CD4-positive, alpha-beta T cell (primary cell): Measurements from ENCODE around the gene VIT. TPM values are rescaled to one million over a fixed set of nuclear protein-coding genes. Genes with fewer than 3 reads are reported as not detected.

Experiments used
- ATAC-seq: fragments of 200-7000 bp; cut with Tn5 transposase; one replicate; pipeline ENCODE4 v1.10.0; 2022; ENCODE audit warnings: mild to moderate bottlenecking; ENCODE audit not compliant: poor library complexity
- CTCF ChIA-PET: fragments of 350-600 bp; sonication (Branson Sonifier 250); formaldehyde crosslinking; loops from one replicate; lab custom pipeline; 2021; ENCODE audit warnings: antibody characterized with exemption, inconsistent platforms; lab: Charles Lee
- POLR2A ChIA-PET: fragments of 350-600 bp; sonication (Branson Sonifier 250); formaldehyde crosslinking; loops from one replicate; lab custom pipeline; 2021; ENCODE audit warnings: antibody characterized with exemption, inconsistent platforms; lab: Charles Lee
- DNase-seq, 14 experiments: peaks; one replicate each; pipeline ENCODE4 v3.0.0-alpha.2; 2013 to 2020; ENCODE audit warnings: mixed read lengths in 2 of 14
- H3K27ac ChIP-seq, 2 donors: one replicate each; pipeline versions ENCODE4 v1.5.1 to v1.7.0; 2013; ENCODE audit warnings: low read length in 2 of 2, low read depth in 1 of 2, mild to moderate bottlenecking in 1 of 2
- H3K27me3 ChIP-seq, 2 experiments: 1 replicate in 1 of 2; 2 replicates in 1 of 2; pipeline versions ENCODE4 v1.6.1 to v1.7.0; 2013; ENCODE audit warnings: low read length in 2 of 2, control low read depth in 1 of 2, mild to moderate bottlenecking in 1 of 2, moderate library complexity in 1 of 2; ENCODE audit not compliant: insufficient read depth in 2 of 2, control insufficient read depth in 1 of 2
- H3K36me3 ChIP-seq: one replicate; pipeline ENCODE4 v1.6.1; 2013; ENCODE audit warnings: low read length, control low read depth; ENCODE audit not compliant: insufficient read depth
- H3K4me1 ChIP-seq: one replicate; pipeline ENCODE4 v1.6.1; 2013; ENCODE audit warnings: low read length, control low read depth; ENCODE audit not compliant: insufficient read depth
- H3K4me3 ChIP-seq: one replicate; pipeline ENCODE4 v1.5.1; 2013; ENCODE audit warnings: mild to moderate bottlenecking, low read length, moderate library complexity
- H3K9me3 ChIP-seq, 2 experiments: 1 replicate in 1 of 2; 2 replicates in 1 of 2; pipeline versions ENCODE4 v1.6.1 to v1.7.0; 2013; ENCODE audit warnings: low read length in 2 of 2, mild to moderate bottlenecking in 2 of 2, control low read depth in 1 of 2, moderate library complexity in 1 of 2; ENCODE audit not compliant: control insufficient read depth in 1 of 2, insufficient read depth in 1 of 2
- H3K27ac Mint-ChIP-seq: one replicate; pipeline ENCODE4 v1.8.0; 2020; ENCODE audit warnings: mixed read lengths
- H3K27me3 Mint-ChIP-seq: one replicate; pipeline ENCODE4 v1.8.0; 2021; ENCODE audit warnings: mixed read lengths
- H3K36me3 Mint-ChIP-seq: one replicate; pipeline ENCODE4 v1.8.0; 2021; ENCODE audit warnings: low read depth, mixed read lengths
- H3K4me1 Mint-ChIP-seq: one replicate; pipeline ENCODE4 v1.8.0; 2021; ENCODE audit warnings: low read depth, mixed read lengths
- H3K4me3 Mint-ChIP-seq: one replicate; pipeline ENCODE4 v1.8.0; 2020; ENCODE audit warnings: mild to moderate bottlenecking, mixed read lengths
- H3K9me3 Mint-ChIP-seq: one replicate; pipeline ENCODE4 v1.8.0; 2020; ENCODE audit warnings: mixed read lengths
- intact Hi-C, 2 experiments: fragments of 100-400 bp; cut with DNase I in 1 of 2; cut with micrococcal nuclease in 1 of 2; formaldehyde crosslinking; loops; one replicate each; pipeline versions ENCODE4 v1.15.1 to v1.9.0; 2023 to 2025; cut with DNase I, micrococcal nuclease
- total RNA-seq, 174 experiments: library from RNA in 2 of 174; stranded (reverse) in 2 of 174; gene quantifications; one replicate each; pipeline ENCODE4 v1.2.3 and lab custom pipeline; 2021 to 2026
- TF ChIP-seq, protein P1 (sequence below): fragments of 200-600 bp; IDR thresholded peaks from one replicate; pipeline ENCODE4 v1.8.0; 2022; ENCODE audit warnings: antibody characterized with exemption, mild to moderate bottlenecking

The VIT gene
- total RNA-seq, 2 experiments from 2014 or later, result not detected

DNA sequence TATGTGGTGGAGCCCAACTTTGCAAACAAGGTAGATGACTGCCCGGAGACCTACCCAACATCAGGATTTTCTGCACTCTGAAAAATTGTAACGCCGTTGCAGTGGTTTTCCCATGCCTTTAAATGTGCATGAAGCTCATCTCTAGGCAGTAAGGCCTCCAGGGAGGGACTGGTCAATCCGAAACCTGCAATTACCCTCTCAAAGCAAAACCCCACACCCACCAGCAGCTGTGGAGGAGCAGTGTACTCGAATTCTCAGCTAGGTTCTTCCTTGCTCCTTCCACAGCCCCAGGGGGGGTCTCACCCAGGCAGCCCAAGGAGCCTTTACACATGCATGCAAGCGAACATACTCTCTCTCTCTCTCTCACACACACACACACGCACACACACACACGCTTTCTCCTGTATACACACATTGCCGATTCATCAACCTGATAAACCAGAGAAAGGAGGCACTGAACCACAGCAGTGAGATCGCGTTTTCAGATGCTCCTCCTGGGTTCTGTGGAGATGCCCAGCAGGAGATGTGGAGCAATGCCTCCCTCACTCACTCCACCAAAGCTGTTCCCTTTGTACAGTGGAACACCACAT lies 109.2 kb downstream of the VIT start:
- H3K27me3 ChIP-seq, result no peaks in the 10 kb centered on the region
- H3K27me3 Mint-ChIP-seq, result peaks cover 7% of the 10 kb centered on the region
- TF ChIP-seq, protein P1, sequence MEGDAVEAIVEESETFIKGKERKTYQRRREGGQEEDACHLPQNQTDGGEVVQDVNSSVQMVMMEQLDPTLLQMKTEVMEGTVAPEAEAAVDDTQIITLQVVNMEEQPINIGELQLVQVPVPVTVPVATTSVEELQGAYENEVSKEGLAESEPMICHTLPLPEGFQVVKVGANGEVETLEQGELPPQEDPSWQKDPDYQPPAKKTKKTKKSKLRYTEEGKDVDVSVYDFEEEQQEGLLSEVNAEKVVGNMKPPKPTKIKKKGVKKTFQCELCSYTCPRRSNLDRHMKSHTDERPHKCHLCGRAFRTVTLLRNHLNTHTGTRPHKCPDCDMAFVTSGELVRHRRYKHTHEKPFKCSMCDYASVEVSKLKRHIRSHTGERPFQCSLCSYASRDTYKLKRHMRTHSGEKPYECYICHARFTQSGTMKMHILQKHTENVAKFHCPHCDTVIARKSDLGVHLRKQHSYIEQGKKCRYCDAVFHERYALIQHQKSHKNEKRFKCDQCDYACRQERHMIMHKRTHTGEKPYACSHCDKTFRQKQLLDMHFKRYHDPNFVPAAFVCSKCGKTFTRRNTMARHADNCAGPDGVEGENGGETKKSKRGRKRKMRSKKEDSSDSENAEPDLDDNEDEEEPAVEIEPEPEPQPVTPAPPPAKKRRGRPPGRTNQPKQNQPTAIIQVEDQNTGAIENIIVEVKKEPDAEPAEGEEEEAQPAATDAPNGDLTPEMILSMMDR, result no peak
- POLR2A ChIA-PET, result no interaction called here
- CTCF ChIA-PET, result no interaction called here
- H3K4me1 ChIP-seq, result peaks cover under 1% of the 10 kb centered on the region
- H3K36me3 Mint-ChIP-seq, result no peaks in the 10 kb centered on the region
- no peaks in the 10 kb centered on the region for H3K9me3 Mint-ChIP-seq
- intact Hi-C loops, result no loop called here
- no peak for ATAC-seq
- no peak overlapping the region for H3K27ac ChIP-seq
- H3K4me1 Mint-ChIP-seq, result peaks cover 5% of the 10 kb centered on the region
- no peaks in the 10 kb centered on the region for H3K36me3 ChIP-seq
- no peak overlapping the region for H3K4me3 ChIP-seq
- no peaks in the 10 kb centered on the region for H3K9me3 ChIP-seq
- H3K27ac Mint-ChIP-seq, result no peak overlapping the region
- no peak for DNase-seq
- no peak overlapping the region for H3K4me3 Mint-ChIP-seq

DNA sequence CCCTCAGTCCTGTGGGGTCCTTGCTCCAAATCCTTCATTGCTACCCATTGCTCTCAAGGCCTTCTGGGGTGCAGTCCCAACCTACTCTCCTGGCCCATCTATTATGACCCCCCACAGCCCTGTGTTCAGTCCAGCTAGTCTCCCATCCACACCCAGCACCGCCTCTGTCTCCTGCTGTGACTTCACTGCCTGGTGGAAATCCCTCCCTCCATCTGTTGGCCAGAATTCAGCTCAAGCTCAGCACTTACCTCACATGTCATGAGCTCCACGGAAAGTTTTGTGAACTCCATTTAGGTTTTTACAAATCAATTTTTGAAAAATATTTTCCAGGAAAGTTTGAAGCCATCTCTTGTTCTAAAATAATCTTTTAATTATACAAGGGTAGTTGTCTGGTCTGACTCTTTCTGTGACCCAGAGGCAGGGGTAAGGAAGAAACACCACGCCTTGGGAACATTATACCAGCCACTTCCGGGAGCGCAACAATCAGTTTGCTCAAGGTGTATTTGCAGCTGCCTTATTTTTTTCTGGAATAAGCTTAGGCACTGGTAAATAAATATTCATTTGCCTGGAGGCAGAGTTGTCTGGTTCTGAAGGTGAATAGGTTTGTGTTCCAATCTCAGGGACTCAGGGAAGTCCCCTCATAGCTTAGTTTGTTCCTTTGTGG lies 110.8 kb downstream of the VIT start:
- Histone ChIP-seq H3K4me3 (no peak overlapping the region), H3K36me3 (no peaks in the 10 kb centered on the region), H3K4me1 (no peaks in the 10 kb centered on the region), H3K27me3 (no peaks in the 10 kb centered on the region), H3K9me3 (no peaks in the 10 kb centered on the region), H3K27ac (no peak overlapping the region)
- no peaks in the 10 kb centered on the region for H3K27me3 Mint-ChIP-seq
- H3K27ac Mint-ChIP-seq, result no peak overlapping the region
- ChIA-PET POLR2A (no interaction called here), CTCF (no interaction called here)
- TF ChIP-seq, protein P1, result no peak
- intact Hi-C loops, result no loop called here
- H3K36me3 Mint-ChIP-seq, result no peaks in the 10 kb centered on the region
- ATAC-seq (no peak), DNase-seq (no peak)
- H3K4me1 Mint-ChIP-seq, result no peaks in the 10 kb centered on the region
- H3K4me3 Mint-ChIP-seq, result no peak overlapping the region
- no peaks in the 10 kb centered on the region for H3K9me3 Mint-ChIP-seq

DNA sequence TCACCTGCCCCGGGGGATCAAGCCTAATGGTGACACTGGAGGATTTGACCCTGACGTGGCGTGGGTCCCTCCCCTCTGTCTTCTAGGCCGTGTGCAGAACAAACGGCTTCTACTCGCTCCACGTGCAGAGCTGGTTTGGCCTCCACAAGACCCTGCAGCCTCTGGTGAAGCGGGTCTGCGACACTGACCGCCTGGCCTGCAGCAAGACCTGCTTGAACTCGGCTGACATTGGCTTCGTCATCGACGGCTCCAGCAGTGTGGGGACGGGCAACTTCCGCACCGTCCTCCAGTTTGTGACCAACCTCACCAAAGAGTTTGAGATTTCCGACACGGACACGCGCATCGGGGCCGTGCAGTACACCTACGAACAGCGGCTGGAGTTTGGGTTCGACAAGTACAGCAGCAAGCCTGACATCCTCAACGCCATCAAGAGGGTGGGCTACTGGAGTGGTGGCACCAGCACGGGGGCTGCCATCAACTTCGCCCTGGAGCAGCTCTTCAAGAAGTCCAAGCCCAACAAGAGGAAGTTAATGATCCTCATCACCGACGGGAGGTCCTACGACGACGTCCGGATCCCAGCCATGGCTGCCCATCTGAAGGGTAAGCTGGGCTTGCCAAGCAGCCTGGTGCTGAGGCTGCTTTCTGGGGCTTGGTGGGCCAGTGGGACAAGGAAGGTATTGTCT lies 112.0 kb downstream of the VIT start:
- ATAC-seq (no peak), DNase-seq (no peak)
- Histone ChIP-seq H3K27ac (no peak overlapping the region), H3K4me3 (no peak overlapping the region), H3K36me3 (no peaks in the 10 kb centered on the region), H3K9me3 (no peaks in the 10 kb centered on the region), H3K27me3 (no peaks in the 10 kb centered on the region), H3K4me1 (no peaks in the 10 kb centered on the region)
- CTCF ChIA-PET, result no interaction called here
- no peak overlapping the region for H3K27ac Mint-ChIP-seq
- no peak overlapping the region for H3K4me3 Mint-ChIP-seq
- H3K9me3 Mint-ChIP-seq, result no peaks in the 10 kb centered on the region
- POLR2A ChIA-PET, result no interaction called here
- no peaks in the 10 kb centered on the region for H3K4me1 Mint-ChIP-seq
- H3K27me3 Mint-ChIP-seq, result no peaks in the 10 kb centered on the region
- TF ChIP-seq, protein P1, result no peak
- intact Hi-C loops, result no loop called here
- no peaks in the 10 kb centered on the region for H3K36me3 Mint-ChIP-seq
